Kidney epithelial cell (primary cell): ENCODE data around the gene STAC3. TPM values are rescaled to one million over a fixed set of nuclear protein-coding genes. Genes with fewer than 3 reads are reported as not detected.

Source experiments
- DNase-seq: peaks from one replicate; pipeline ENCODE4 v3.0.0-alpha.2; 2010; ENCODE audit warnings: low read depth
- H3K27me3 ChIP-seq: 2 replicates; pipeline ENCODE4 v1.6.0; 2011; ENCODE audit warnings: low read length; ENCODE audit not compliant: control insufficient read depth, insufficient read depth
- H3K36me3 ChIP-seq: 2 replicates; pipeline ENCODE4 v1.5.1; 2011; ENCODE audit warnings: low read length; ENCODE audit not compliant: control insufficient read depth, insufficient read depth
- H3K4me3 ChIP-seq: 2 replicates; pipeline ENCODE4 v1.5.1; 2011; ENCODE audit warnings: low read depth, mild to moderate bottlenecking, control low read depth, low read length
- total RNA-seq: library from RNA; depleted of rRNA; stranded (reverse); fragments of >200 nt; gene quantifications from 2 replicates; pipeline ENCODE4 v1.2.3, GENCODE V29; 2015
- TF ChIP-seq, protein P1 (sequence below): IDR thresholded peaks from 2 replicates; pipeline ENCODE4 v1.5.1; 2011; ENCODE audit warnings: mild to moderate bottlenecking, moderate library complexity, low read length, control low read depth, inconsistent platforms; ENCODE audit not compliant: insufficient read depth, poor library complexity, severe bottlenecking

STAC3 gene
- total RNA-seq, 1 donor from 2014 or later, result 0.71 TPM

GRCh38 chr12:57241402-57242310 lies 9.3 kb downstream of the STAC3 start:
- Histone ChIP-seq H3K27me3 (peaks cover 76% of the 10 kb centered on the region), H3K4me3 (no peak overlapping the region), H3K36me3 (no peaks in the 10 kb centered on the region)
- no peak for DNase-seq
- TF ChIP-seq, protein P1, sequence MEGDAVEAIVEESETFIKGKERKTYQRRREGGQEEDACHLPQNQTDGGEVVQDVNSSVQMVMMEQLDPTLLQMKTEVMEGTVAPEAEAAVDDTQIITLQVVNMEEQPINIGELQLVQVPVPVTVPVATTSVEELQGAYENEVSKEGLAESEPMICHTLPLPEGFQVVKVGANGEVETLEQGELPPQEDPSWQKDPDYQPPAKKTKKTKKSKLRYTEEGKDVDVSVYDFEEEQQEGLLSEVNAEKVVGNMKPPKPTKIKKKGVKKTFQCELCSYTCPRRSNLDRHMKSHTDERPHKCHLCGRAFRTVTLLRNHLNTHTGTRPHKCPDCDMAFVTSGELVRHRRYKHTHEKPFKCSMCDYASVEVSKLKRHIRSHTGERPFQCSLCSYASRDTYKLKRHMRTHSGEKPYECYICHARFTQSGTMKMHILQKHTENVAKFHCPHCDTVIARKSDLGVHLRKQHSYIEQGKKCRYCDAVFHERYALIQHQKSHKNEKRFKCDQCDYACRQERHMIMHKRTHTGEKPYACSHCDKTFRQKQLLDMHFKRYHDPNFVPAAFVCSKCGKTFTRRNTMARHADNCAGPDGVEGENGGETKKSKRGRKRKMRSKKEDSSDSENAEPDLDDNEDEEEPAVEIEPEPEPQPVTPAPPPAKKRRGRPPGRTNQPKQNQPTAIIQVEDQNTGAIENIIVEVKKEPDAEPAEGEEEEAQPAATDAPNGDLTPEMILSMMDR, result no peak

DNA sequence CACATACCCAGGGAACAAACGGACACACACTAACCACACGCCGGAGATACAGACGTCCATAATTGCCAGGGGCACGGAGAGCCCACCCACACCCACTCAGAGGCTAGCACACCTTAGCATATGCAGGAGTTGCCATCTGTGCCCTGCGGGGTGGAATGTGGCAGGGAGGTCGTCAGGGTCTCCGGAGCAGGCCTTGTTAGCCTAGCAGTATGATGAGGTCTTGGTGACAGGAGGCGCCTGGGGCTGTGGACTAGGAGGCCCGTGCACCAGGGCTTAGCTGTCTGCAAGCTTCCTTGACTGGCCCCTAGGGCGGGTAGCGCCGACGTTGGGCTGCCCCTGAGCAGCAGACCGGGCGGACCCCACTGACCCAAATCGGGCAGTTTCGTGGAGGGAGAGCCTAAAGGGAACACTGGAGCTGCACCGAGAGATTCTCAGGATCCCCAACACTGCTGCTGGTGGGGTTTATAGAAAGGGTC lies 10.0 kb downstream of the STAC3 start:
- Histone ChIP-seq H3K36me3 (no peaks in the 10 kb centered on the region), H3K4me3 (no peak overlapping the region), H3K27me3 (peaks cover 83% of the 10 kb centered on the region)
- TF ChIP-seq, protein P1, result no peak
- no peak for DNase-seq

- Histone ChIP-seq H3K36me3 (no peaks in the 10 kb centered on the region), H3K4me3 (peak overlapping the region; percentile 38), H3K27me3 (peaks cover 88% of the 10 kb centered on the region)
- TF ChIP-seq, protein P1, result no peak
- no peak for DNase-seq
Measured at GRCh38 chr12:57240066-57240921, 10.7 kb downstream of the STAC3 start.

DNA sequence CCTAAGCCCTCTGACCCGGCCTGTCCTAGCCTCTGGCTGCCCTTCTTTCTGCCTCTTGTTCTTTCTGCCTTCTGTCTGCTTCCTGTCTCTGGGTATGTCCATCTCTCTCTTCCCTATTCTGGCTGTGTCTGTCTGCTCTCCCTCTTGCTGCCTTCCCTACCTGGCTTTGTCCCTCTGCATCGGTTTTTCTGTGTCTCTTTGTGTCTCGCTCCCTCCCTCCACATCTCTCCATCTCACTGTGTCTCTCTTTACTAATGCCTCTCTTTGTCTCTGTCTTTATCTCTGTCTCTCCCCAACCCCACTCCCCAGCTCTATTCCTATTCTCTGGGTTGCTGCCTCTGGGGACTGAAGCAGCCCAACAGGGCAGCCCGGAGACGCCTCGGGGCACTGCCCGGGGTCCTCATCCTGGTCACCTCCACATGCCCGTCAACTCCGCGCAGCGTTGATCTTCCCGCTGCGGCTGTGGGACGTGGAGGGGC lies 11.4 kb downstream of the STAC3 start:
- peaks cover 92% of the 10 kb centered on the region for H3K27me3 ChIP-seq
- DNase-seq, result no peak
- H3K4me3 ChIP-seq, result peak overlapping the region; percentile 38
- TF ChIP-seq, protein P1, result peak; percentile 6
- H3K36me3 ChIP-seq, result no peaks in the 10 kb centered on the region

DNA sequence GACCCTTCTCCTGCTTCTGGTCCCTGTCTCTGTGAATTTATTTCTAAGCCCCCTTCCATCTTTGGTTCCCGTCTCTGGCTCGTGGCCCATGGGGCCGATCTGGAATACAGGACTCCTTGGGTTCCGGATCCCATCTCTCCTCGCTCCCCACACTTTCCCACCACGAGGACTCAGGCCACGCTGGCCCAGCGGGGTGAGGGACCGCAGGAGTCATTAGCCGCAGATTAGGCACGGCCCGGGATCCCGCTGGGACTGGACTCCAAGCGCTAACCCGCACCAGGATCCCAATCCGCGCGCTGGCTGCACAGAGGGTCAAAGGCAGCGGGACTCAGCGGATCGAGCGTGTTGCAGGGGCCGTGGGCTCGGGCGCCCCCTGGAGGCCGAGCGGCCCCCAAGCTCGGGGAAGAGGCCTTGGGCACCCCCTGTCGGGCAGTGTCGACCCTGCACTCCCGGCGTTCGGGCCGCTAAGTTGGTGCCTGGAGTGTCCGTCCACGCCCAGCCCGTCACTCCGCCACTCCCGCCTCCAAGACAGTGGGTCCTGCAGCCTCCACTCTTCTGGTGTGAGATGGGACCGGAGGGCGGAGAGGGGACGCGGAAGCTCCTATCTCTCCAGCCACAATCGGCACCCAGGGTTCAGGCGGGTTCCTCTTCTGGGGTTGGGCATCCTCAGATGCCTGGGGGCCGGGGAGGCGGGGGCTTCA lies 12.0 kb downstream of the STAC3 start:
- H3K36me3 ChIP-seq, result no peaks in the 10 kb centered on the region
- DNase-seq, result peak; percentile 25
- TF ChIP-seq, protein P1, result peak; percentile 100
- H3K4me3 ChIP-seq, result peak overlapping the region; percentile 26
- peaks cover 87% of the 10 kb centered on the region for H3K27me3 ChIP-seq
